Kidney (tissue), 14 donors: ENCODE data around the gene GTF2IRD1. TPM values are rescaled to one million over a fixed set of nuclear protein-coding genes. Genes with fewer than 3 reads are reported as not detected.

Source experiments
- DNase-seq, 5 donors: peaks; one replicate each; pipeline ENCODE4 v3.0.0-alpha.2; 2013 to 2020
- FAIRE-seq: peaks from 2 replicates; lab custom pipeline; 2012; peaks lifted over from hg19 to GRCh38; lab: Jason Lieb, UNC
- H3K27ac ChIP-seq, 2 donors: one replicate each; pipeline ENCODE4 v1.7.0; 2013; ENCODE audit warnings: low read depth in 2 of 2, low read length in 2 of 2, inconsistent platforms in 1 of 2
- H3K27me3 ChIP-seq: one replicate; pipeline ENCODE4 v1.7.1; 2013; ENCODE audit warnings: low read length, inconsistent platforms; ENCODE audit not compliant: control insufficient read depth, insufficient read depth
- H3K36me3 ChIP-seq, 3 donors: one replicate each; pipeline versions ENCODE4 v1.7.0 to v1.7.1; 2013; ENCODE audit warnings: low read length in 3 of 3, control low read depth in 1 of 3, inconsistent platforms in 1 of 3; ENCODE audit not compliant: insufficient read depth in 3 of 3, control insufficient read depth in 2 of 3
- H3K4me1 ChIP-seq, 3 donors: one replicate each; pipeline versions ENCODE4 v1.7.0 to v1.7.1; 2013; ENCODE audit warnings: low read length in 3 of 3, inconsistent platforms in 1 of 3, low read depth in 1 of 3; ENCODE audit not compliant: control insufficient read depth in 2 of 3, insufficient read depth in 2 of 3
- H3K4me3 ChIP-seq, 3 donors: one replicate each; pipeline versions ENCODE4 v1.7.0 to v1.8.1; 2013; ENCODE audit warnings: low read length in 3 of 3, control low read depth in 1 of 3, inconsistent platforms in 1 of 3
- H3K9ac ChIP-seq, 3 donors: one replicate each; pipeline versions ENCODE4 v1.7.0 to v1.7.1; 2013; ENCODE audit warnings: low read length in 3 of 3, control low read depth in 1 of 3, inconsistent platforms in 1 of 3
- H3K9me3 ChIP-seq, 3 donors: one replicate each; pipeline versions ENCODE4 v1.7.0 to v1.7.1; 2013; ENCODE audit warnings: low read length in 3 of 3, control low read depth in 1 of 3, inconsistent platforms in 1 of 3; ENCODE audit not compliant: control insufficient read depth in 2 of 3, insufficient read depth in 1 of 3
- CTCF ChIP-seq: IDR thresholded peaks from 3 replicates; pipeline ENCODE4 v1.5.1; 2012; ENCODE audit warnings: mild to moderate bottlenecking, moderate library complexity, borderline replicate concordance; ENCODE audit not compliant: insufficient read depth; ENCODE audit errors: extremely low read depth
- intact Hi-C: fragments of 100-400 bp; cut with DNase I; formaldehyde crosslinking; loops from one replicate; pipeline ENCODE4 v1.11.1; 2022
- polyA plus RNA-seq: library from polyadenylated mRNA; stranded (reverse); fragments of 350-450 nt; fragmentation: Illumina TruSeq; extraction: RNeasy Lipid Tissue Mini Kit (QIAGEN cat#74804); gene quantifications from one replicate; pipeline ENCODE4 v1.2.3, GENCODE V29; 2014; ENCODE audit warnings: low read depth, low replicate concordance; ENCODE audit not compliant: insufficient read depth
- total RNA-seq: library from RNA; stranded (reverse); fragmentation: NEBNext Ultra II Directional; extraction: Animal tissue kit (Norgen Biotek cat#: 25700); gene quantifications from one replicate; pipeline ENCODE4 v1.2.1, GENCODE V29; 2021
- donor health status: control.
- donor health status: control.
- donor health status: control.
- donor health status: control.
- donor health status: control.
- donor health status: DM: yes; HTN: yes; CAD: no.
- donor health status: Normal renal cell carcinoma (clear cell type).

Gene GTF2IRD1
- total and polyA plus RNA-seq, 2 donors from 2014 or later = 28.2 to 35.8 TPM

GRCh38 chr7:74499835-74500388 is 46.2 kb downstream of the GTF2IRD1 start:
- FAIRE-seq = no peak
- Histone ChIP-seq H3K4me3 (no peak overlapping the region), H3K4me1 (peaks cover 0 to 8% (median 4%) of the 10 kb centered on the region in 3 donors), H3K27ac (no peak overlapping the region), H3K9me3 (no peaks in the 10 kb centered on the region), H3K9ac (no peak overlapping the region), H3K27me3 (no peaks in the 10 kb centered on the region), H3K36me3 (peaks cover 0 to 7% (median 0%) of the 10 kb centered on the region in 3 donors)
- intact Hi-C loops = no loop called here
- DNase-seq = no peak
- no peak for TF ChIP-seq CTCF

- no peak for TF ChIP-seq CTCF
- Histone ChIP-seq H3K27ac (peak overlapping the region; percentile 88 to 90), H3K4me3 (peak overlapping the region in 2 of 3 donors; percentile 28 to 57), H3K9me3 (no peaks in the 10 kb centered on the region), H3K4me1 (peaks cover 0 to 8% (median 4%) of the 10 kb centered on the region in 3 donors), H3K27me3 (no peaks in the 10 kb centered on the region), H3K9ac (peak overlapping the region in 2 of 3 donors; percentile 63 to 84), H3K36me3 (peaks cover 0 to 4% (median 0%) of the 10 kb centered on the region in 3 donors)
- DNase-seq (peak in 2 of 5 donors; percentile 50 to 88), FAIRE-seq (no peak)
- intact Hi-C loops = no loop called here
Observed at GRCh38 chr7:74501298-74501697, 47.6 kb downstream of the GTF2IRD1 start.

- no peak for FAIRE-seq
Observed at GRCh38 chr7:74502216-74502891, 48.6 kb downstream of the GTF2IRD1 start.

More at GRCh38 chr7:74502216-74502891, 48.6 kb downstream of the GTF2IRD1 start:
- no peak for DNase-seq
- no peaks in the 10 kb centered on the region for H3K9me3 ChIP-seq
- peak overlapping the region; percentile 88 to 90 for H3K27ac ChIP-seq
- peaks cover 0 to 8% (median 4%) of the 10 kb centered on the region in 3 donors for H3K4me1 ChIP-seq
- no peak overlapping the region for H3K4me3 ChIP-seq
- TF ChIP-seq CTCF = no peak
- no peaks in the 10 kb centered on the region for H3K27me3 ChIP-seq
- intact Hi-C loops = no loop called here
- H3K9ac ChIP-seq = no peak overlapping the region
- H3K36me3 ChIP-seq = peaks cover 0 to 4% (median 0%) of the 10 kb centered on the region in 3 donors
